CD4-positive, alpha-beta memory T cell (primary cell): Measurements from ENCODE around the gene S100A7A. TPM values are rescaled to one million over a fixed set of nuclear protein-coding genes. Genes with fewer than 3 reads are reported as not detected.
"Not testable (repeated sequence)": the region's sequence is repeated elsewhere in the genome, so short reads cannot be mapped to it uniquely, and the experiment has no call there.

ENCODE experiments used
- CTCF ChIA-PET: fragments of 350-600 bp; sonication (Branson Sonifier 250); formaldehyde crosslinking; loops from one replicate; lab custom pipeline; 2021; ENCODE audit warnings: inconsistent platforms; ENCODE audit not compliant: partially characterized antibody; lab: Charles Lee
- POLR2A ChIA-PET: fragments of 350-600 bp; sonication (Branson Sonifier 250); formaldehyde crosslinking; loops from one replicate; lab custom pipeline; 2021; ENCODE audit not compliant: partially characterized antibody; lab: Charles Lee
- DNase-seq, 5 donors: peaks; one replicate each; pipeline versions ENCODE4 v3.0.0 to v3.0.0-alpha.2; 2020 to 2022; ENCODE audit warnings: mixed read lengths in 1 of 5
- H3K27ac ChIP-seq: one replicate; pipeline ENCODE4 v1.7.0; 2013; ENCODE audit warnings: low read depth, low read length
- H3K27me3 ChIP-seq: 2 replicates; pipeline ENCODE4 v1.7.0; 2013; ENCODE audit warnings: mild to moderate bottlenecking, low read length, moderate library complexity; ENCODE audit not compliant: insufficient read depth
- H3K36me3 ChIP-seq: 2 replicates; pipeline ENCODE4 v1.7.0; 2013; ENCODE audit warnings: mild to moderate bottlenecking, low read length, moderate library complexity; ENCODE audit not compliant: insufficient read depth
- H3K4me1 ChIP-seq: 2 replicates; pipeline ENCODE4 v1.7.0; 2013; ENCODE audit warnings: mild to moderate bottlenecking, low read length, moderate library complexity; ENCODE audit not compliant: insufficient read depth
- H3K4me3 ChIP-seq, 2 donors: one replicate each; pipeline ENCODE4 v1.7.0; 2013; ENCODE audit warnings: low read length in 2 of 2, mild to moderate bottlenecking in 1 of 2
- H3K9me3 ChIP-seq, 2 donors: one replicate each; pipeline ENCODE4 v1.7.0; 2013; ENCODE audit warnings: low read length in 2 of 2, control low read depth in 1 of 2; ENCODE audit not compliant: control insufficient read depth in 1 of 2
- H3K27ac Mint-ChIP-seq, 7 donors: one replicate each; pipeline ENCODE4 v1.8.0; 2020 to 2021; ENCODE audit warnings: mixed read lengths in 7 of 7, mild to moderate bottlenecking in 6 of 7, inconsistent platforms in 3 of 7, moderate library complexity in 3 of 7
- H3K27me3 Mint-ChIP-seq, 2 donors: one replicate each; pipeline ENCODE4 v1.8.0; 2020 to 2021; ENCODE audit warnings: mixed read lengths in 2 of 2
- H3K36me3 Mint-ChIP-seq, 2 donors: one replicate each; pipeline ENCODE4 v1.8.0; 2020 to 2021; ENCODE audit warnings: mixed read lengths in 2 of 2, inconsistent platforms in 1 of 2, mild to moderate bottlenecking in 1 of 2
- H3K4me1 Mint-ChIP-seq, 4 donors: one replicate each; pipeline ENCODE4 v1.8.0; 2020 to 2021; ENCODE audit warnings: mixed read lengths in 4 of 4, mild to moderate bottlenecking in 1 of 4
- H3K4me3 Mint-ChIP-seq, 8 donors: one replicate each; pipeline ENCODE4 v1.8.0; 2020 to 2021; ENCODE audit warnings: mixed read lengths in 8 of 8, mild to moderate bottlenecking in 7 of 8, moderate library complexity in 6 of 8, inconsistent platforms in 3 of 8
- H3K9me3 Mint-ChIP-seq, 8 donors: one replicate each; pipeline ENCODE4 v1.8.0; 2020 to 2021; ENCODE audit warnings: mixed read lengths in 8 of 8, mild to moderate bottlenecking in 5 of 8, inconsistent platforms in 3 of 8, moderate library complexity in 1 of 8
- intact Hi-C: fragments of 100-400 bp; cut with micrococcal nuclease; formaldehyde crosslinking; loops from one replicate; pipeline ENCODE4 v1.15.1; 2023
- polyA plus RNA-seq, 2 donors: library from polyadenylated mRNA; unstranded; fragments of 300-500 nt; fragmentation: Illumina TruSeq; gene quantifications; one replicate each; pipeline ENCODE4 v1.2.3, GENCODE V29; 2021
- total RNA-seq, 2 experiments: library from RNA; stranded (reverse); gene quantifications; one replicate each; pipeline ENCODE4 v1.2.3, GENCODE V29; 2021

Gene S100A7A
- total and polyA plus RNA-seq, 4 experiments from 2014 or later = not detected

- H3K4me3 Mint-ChIP-seq, POLR2A ChIA-PET, H3K9me3 ChIP-seq, H3K27ac ChIP-seq, H3K27me3 ChIP-seq, H3K36me3 Mint-ChIP-seq, H3K36me3 ChIP-seq, H3K4me3 ChIP-seq, DNase-seq: not testable (repeated sequence)
- intact Hi-C loops = loop anchor here (2.0 kb wide), 1 partner anchor 53 kb away; no protein-coding TSS in a partner anchor
- Mint-ChIP-seq H3K4me1 (peaks cover 10 to 27% (median 14%) of the 10 kb centered on the region in 4 donors), H3K27ac (peak overlapping the region in 2 of 7 donors; percentile 17 to 54), H3K9me3 (peaks cover 0 to 18% (median 10%) of the 10 kb centered on the region in 8 donors), H3K27me3 (peaks cover 13 to 17% of the 10 kb centered on the region in 2 donors)
- CTCF ChIA-PET = interaction anchor here (0.9 to 4.4 kb wide), 5 partner anchors 51 to 89 kb away, joined by 3 to 23 read pairs (median 5); no protein-coding TSS in a partner anchor
- peaks cover 13% of the 10 kb centered on the region for H3K4me1 ChIP-seq
Observed at GRCh38 chr1:153405825-153406599, 10.3 kb upstream of the S100A7A start.

- H3K27ac ChIP-seq, H3K27me3 ChIP-seq, POLR2A ChIA-PET, H3K9me3 ChIP-seq, H3K36me3 Mint-ChIP-seq, H3K36me3 ChIP-seq, H3K4me3 ChIP-seq, H3K27ac Mint-ChIP-seq, intact Hi-C loops: not testable (repeated sequence)
- peak overlapping the region in 4 of 8 donors; percentile 12 to 39 (median 19) for H3K4me3 Mint-ChIP-seq
- peaks cover 2 to 28% (median 15%) of the 10 kb centered on the region in 8 donors for H3K9me3 Mint-ChIP-seq
- CTCF ChIA-PET = interaction anchor here (0.9 to 2.1 kb wide), 4 partner anchors 15 to 88 kb away, joined by 3 to 13 read pairs (median 4); no protein-coding TSS in a partner anchor
- DNase-seq = peak in 4 of 5 donors; percentile 1 to 20 (median 11)
- H3K4me1 Mint-ChIP-seq = peaks cover 10 to 27% (median 14%) of the 10 kb centered on the region in 4 donors
- peaks cover 13 to 17% of the 10 kb centered on the region in 2 donors for H3K27me3 Mint-ChIP-seq
- peaks cover 13% of the 10 kb centered on the region for H3K4me1 ChIP-seq
Observed at GRCh38 chr1:153407274-153407673, 9.0 kb upstream of the S100A7A start.

GRCh38 chr1:153413961-153414360 is 2.4 kb upstream of the S100A7A start:
- Mint-ChIP-seq H3K9me3 (peaks cover 6 to 27% (median 14%) of the 10 kb centered on the region in 8 donors), H3K27me3 (peaks cover 16 to 22% of the 10 kb centered on the region in 2 donors)
- H3K4me3 Mint-ChIP-seq, H3K4me3 ChIP-seq, H3K27me3 ChIP-seq, H3K27ac Mint-ChIP-seq, CTCF ChIA-PET, H3K4me1 ChIP-seq, intact Hi-C loops, H3K27ac ChIP-seq, DNase-seq, H3K36me3 Mint-ChIP-seq, H3K36me3 ChIP-seq, H3K9me3 ChIP-seq, POLR2A ChIA-PET, H3K4me1 Mint-ChIP-seq: not testable (repeated sequence)

DNA sequence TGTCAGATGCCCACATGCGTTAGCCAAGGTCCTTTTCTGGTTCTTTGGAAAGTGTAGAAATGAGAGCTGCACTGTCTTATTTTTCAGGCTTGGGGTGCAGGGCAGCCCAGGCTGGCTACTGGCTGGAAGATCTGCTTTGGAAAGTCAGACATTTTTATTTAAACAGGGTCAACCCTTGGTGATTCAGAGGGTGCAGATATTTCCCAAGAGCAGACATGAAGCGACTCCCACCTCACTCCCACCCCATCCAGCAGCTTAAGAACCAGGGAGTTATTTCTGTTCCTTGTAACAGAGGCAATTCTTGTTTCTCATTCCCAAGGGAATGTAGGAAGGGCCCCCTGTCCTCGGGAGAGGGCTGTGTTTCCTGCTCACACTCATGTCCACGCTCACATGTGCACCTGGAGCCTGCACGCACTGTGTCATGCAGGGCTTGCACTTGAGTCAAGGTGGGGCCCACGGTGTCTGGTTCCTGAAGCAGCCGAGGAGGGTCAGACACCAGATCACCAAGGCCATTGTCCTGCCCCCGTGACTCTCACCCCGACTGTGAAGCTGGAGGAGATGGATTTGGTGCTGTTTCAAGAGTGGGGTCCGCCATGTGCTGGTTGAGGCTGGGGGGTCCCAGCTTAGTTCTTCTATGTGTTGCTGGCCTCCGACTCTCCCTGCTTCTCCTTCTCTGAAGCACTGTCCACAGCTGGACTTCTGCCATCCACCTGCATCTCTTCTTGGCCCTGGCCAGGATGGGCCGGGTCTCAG is 992 bp downstream of the S100A7A start:
- no peaks in the 10 kb centered on the region for H3K4me1 Mint-ChIP-seq
- no peaks in the 10 kb centered on the region for H3K4me1 ChIP-seq
- H3K27ac ChIP-seq = no peak overlapping the region
- H3K27me3 Mint-ChIP-seq = peaks cover 25 to 30% of the 10 kb centered on the region in 2 donors
- H3K4me3 Mint-ChIP-seq = no peak overlapping the region
- ChIA-PET CTCF (no interaction called here), POLR2A (no interaction called here)
- H3K4me3 ChIP-seq = no peak overlapping the region
- H3K9me3 Mint-ChIP-seq = peaks cover 0 to 5% (median 3%) of the 10 kb centered on the region in 8 donors
- no peaks in the 10 kb centered on the region for H3K27me3 ChIP-seq
- H3K27ac Mint-ChIP-seq = no peak overlapping the region
- no peaks in the 10 kb centered on the region for H3K36me3 Mint-ChIP-seq
- DNase-seq = no peak
- intact Hi-C loops = no loop called here
- no peaks in the 10 kb centered on the region for H3K9me3 ChIP-seq
- H3K36me3 ChIP-seq = no peaks in the 10 kb centered on the region

GRCh38 chr1:153418758-153419435 is 2.6 kb downstream of the S100A7A start:
- peaks cover 25 to 28% of the 10 kb centered on the region in 2 donors for H3K27me3 Mint-ChIP-seq
- H3K4me3 Mint-ChIP-seq, H3K27ac Mint-ChIP-seq, POLR2A ChIA-PET, H3K9me3 Mint-ChIP-seq, CTCF ChIA-PET, H3K27me3 ChIP-seq, H3K4me1 Mint-ChIP-seq, DNase-seq, intact Hi-C loops, H3K36me3 Mint-ChIP-seq, H3K4me1 ChIP-seq, H3K27ac ChIP-seq, H3K4me3 ChIP-seq, H3K36me3 ChIP-seq, H3K9me3 ChIP-seq: not testable (repeated sequence)

GRCh38 chr1:153419436-153419793 is 3.1 kb downstream of the S100A7A start:
- DNase-seq, POLR2A ChIA-PET: not testable (repeated sequence)

GRCh38 chr1:153420306-153420705 is 4.0 kb downstream of the S100A7A start:
- H3K4me1 ChIP-seq = no peaks in the 10 kb centered on the region

More at GRCh38 chr1:153419436-153419793, 3.1 kb downstream of the S100A7A start:
- H3K4me1 Mint-ChIP-seq, H3K9me3 ChIP-seq, intact Hi-C loops, H3K9me3 Mint-ChIP-seq, H3K36me3 Mint-ChIP-seq, H3K27ac Mint-ChIP-seq, H3K4me3 ChIP-seq, H3K27ac ChIP-seq, H3K27me3 ChIP-seq, H3K36me3 ChIP-seq, H3K4me3 Mint-ChIP-seq, CTCF ChIA-PET, H3K4me1 ChIP-seq: not testable (repeated sequence)
- peaks cover 27 to 30% of the 10 kb centered on the region in 2 donors for H3K27me3 Mint-ChIP-seq

More at GRCh38 chr1:153420306-153420705, 4.0 kb downstream of the S100A7A start:
- Histone ChIP-seq H3K9me3 (no peaks in the 10 kb centered on the region), H3K27me3 (no peaks in the 10 kb centered on the region), H3K36me3 (no peaks in the 10 kb centered on the region), H3K4me3 (no peak overlapping the region), H3K27ac (no peak overlapping the region)
- CTCF ChIA-PET = no interaction called here
- Mint-ChIP-seq H3K9me3 (peaks cover 0 to 7% (median 0%) of the 10 kb centered on the region in 8 donors), H3K27ac (no peak overlapping the region), H3K27me3 (peaks cover 34 to 39% of the 10 kb centered on the region in 2 donors), H3K36me3 (no peaks in the 10 kb centered on the region), H3K4me3 (no peak overlapping the region), H3K4me1 (no peaks in the 10 kb centered on the region)
- intact Hi-C loops = no loop called here
- POLR2A ChIA-PET = no interaction called here
- DNase-seq = no peak
